DMS153 treated with DMSO at 0.1 percent for 48 hours (cell line): Measurements from ENCODE around the gene POLR3K.
A peak's percentile ranks its signal among the peaks of the same experiment; 100 is the strongest.
"Not testable (repeated sequence)": the region's sequence is repeated elsewhere in the genome, so short reads cannot be mapped to it uniquely, and the experiment has no call there.

Experiments used
- DNase-seq: peaks from one replicate; lab custom pipeline; 2025; ENCODE audit not compliant: unreplicated experiment; lab: John Stamatoyannopoulos, UW

POLR3K gene

DNA sequence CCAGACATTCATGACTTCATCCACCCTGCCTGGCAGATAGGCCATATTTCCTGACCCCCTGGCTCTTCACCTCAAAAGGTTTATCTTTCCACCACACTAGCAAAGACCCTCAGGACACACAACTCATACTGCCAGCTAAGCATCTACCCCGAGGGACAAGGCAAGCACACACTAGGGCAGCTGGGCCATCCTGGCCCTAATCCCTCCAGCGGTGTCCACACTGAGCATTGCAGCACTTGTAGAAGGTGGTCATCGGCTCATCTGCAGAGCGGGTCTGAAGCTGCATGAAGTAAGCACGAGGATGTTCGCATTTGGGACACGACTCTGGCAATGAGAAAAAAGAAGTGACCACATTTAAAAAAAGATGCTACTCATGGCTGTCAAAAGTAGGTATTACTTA, 6.2 kb downstream of the POLR3K start:
- DNase-seq, result no peak

DNA sequence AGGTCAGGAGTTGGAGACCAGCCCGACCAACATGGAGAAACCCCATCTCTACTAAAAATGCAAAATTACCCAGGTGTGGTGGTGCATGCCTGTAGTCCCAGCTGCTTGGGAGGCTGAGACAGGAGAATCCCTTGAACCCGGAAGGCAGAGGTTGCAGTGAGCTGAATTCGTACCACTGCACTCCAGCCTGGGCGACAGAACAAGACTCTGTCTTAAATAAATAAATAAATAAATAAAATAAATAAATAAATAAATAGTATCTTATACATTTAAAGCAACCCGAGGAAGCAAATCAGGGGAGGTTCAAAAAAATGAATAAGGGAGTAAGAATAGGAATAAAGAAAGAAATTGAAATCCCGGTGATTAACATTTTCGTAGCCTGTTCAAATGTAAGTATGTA, 6.9 kb downstream of the POLR3K start:
- DNase-seq, result not testable (repeated sequence)

DNA sequence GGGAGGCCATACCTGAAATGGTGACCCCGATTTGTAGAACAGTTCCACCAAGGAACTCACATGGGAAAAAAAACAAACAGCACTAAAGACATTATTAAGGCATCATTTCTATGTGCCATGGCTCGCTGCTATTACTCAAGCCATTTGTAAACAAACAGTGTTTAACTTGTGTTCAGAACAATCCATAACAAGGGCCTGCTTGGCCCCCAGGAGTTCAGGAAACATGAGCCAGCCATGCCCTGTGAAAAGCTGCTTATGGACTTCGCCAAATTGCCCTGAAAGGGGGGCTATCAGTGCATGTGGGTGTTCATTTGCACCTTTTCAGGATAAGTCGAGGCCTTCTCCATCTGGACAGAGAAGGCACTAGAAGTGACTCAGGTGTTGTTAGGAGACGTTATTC, 8.0 kb downstream of the POLR3K start:
- no peak for DNase-seq

DNA sequence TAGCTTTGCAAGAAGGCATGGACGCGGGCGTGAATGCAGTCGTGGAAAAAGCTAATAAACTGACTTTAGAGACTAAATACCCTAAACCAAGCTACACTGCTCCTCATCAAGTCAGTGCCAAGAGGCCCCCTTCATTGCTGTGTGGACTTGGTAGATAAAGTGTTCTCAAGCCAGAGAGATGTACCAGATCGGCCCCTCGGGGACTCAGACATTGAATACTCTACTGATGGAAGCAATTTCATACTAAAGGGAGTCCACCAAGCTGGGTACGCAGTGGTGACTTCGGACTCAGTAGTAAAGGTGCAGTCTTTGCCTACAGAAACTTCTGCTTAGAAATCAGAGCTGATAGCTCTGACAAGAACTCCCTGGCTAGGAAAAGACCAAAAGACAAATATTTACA, 8.8 kb downstream of the POLR3K start:
- DNase-seq, result no peak

DNA sequence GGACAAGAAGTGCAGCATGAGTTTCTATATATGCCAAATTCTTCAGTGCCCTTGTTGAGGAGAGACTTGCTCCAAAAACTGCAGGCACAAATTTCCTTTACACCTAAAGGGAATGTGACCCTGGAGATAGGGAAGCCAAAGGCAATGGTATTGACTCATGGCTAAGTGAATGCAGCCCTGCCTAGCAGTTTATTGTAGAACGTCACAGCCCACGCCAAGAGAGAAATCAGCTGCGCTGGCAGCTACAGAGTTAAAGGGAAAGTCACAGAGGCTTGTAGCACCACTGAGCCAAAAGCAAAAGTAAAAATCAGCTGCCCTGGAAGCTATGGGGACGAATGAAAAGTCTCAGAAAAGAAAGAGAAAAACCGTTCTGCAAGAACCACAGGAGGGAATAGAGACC, 10.1 kb downstream of the POLR3K start:
- no peak for DNase-seq

DNA sequence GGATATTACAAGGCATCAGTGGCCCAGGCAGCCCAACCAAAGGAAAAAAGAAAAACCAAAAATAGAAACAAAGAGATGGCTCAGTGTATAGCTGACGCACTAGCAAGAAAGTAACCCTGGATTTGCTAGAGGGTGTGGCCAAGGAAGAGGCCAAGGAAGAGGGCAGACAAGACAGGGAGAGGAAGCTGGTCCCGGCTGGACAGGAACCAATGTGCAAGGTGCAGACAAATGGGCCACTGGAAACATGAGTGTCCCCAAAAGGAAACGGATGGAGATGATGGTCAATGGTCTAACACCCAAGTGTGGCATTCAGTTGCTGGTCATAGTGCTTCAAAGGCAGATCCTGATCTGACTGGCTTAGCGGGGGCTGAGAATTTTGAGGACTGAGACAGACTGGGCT, 10.7 kb downstream of the POLR3K start:
- no peak for DNase-seq

DNA sequence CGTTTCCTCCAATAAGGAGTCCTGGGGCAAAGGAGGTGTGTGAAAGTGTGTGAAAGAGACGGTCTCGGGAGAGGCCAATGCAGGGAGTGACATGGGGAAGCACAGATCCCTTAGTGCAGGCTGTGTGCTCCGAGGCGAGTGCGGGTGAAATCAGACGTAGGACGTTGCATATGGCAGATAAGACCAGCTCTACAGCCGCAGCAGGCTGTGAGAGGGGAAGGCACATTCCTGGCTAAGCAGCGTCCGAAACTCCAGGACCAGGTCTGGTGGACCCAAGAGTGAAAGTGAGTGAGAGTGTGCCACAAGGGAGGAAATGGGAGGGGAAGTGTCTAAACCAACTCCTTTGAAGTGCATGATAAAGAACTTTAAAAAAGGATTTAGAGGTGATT, 11.3 kb downstream of the POLR3K start:
- no peak for DNase-seq

DNA sequence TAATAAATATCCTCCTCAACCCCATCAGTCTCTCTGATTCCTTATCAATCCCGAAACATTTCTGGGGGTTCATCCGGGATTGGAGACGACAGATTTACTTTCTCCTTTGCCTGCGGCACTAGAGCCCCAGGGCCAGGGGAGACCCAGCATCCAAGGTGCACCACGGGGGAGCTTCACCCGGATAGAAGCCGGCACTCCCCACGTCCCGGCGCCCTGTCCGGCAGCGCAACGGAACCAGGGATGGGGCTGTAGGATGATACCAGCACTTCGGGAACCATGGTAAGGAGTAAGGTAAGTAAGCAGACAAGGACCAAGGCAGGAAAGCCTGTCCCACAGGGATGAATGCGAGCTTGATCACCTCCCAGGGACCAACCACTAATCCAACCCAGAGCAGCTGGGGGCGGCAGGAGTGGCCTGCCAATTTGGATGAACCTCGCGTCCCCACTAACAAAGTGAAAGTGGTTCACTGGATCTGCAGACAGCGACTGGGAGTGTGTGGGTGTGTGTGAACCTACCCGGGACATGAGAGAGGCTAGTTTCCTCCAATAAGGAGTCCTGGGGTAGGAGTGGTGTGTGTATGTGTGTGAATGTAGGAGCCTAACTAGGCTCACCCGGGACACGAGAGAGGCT, 11.9 kb downstream of the POLR3K start:
- DNase-seq, result no peak

DNA sequence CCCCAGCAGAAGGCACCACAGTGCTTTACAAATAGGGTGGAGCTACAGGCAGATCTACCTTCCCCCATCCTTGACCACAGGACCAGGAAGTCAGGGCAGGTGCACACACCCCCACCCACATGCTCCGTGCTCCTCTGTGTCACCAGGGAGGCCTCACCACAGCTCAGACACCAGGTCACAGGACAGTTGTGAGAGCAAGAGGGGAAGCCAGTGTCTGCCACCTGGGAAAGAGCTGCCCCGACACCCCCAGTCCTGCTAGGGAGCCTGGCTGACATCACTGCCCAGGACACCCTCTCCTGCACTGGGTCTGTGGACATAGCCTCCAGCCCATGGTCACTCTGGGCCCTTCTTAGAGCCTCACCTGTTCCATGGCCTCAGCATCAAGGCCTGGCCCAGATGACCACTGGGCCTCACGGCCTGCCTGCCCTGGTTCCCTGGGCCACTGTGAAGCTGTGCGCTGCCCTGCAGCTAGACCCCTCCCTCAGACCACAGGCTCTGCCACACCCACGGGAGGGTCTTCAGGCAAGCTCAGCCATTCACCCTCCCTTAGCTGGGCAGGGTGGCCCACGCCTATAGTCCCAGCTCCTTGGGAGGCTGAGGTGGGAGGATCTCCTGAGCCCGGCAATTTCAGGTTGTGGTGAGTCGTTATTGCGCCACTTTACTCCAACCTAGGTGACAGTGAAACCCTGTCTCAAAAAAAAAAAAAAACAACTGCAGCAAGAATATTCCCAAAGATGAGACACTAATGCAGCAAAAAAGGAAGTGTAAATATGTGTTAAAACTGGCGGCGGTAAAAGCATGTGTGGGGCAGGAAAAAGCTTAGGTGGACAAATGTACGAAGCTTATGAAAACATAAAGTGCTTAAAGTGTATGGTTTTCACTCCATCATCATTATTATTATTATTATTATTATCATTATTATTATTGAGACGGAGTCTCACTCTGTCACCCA, 14.2 kb downstream of the POLR3K start:
- peak; percentile 63 for DNase-seq

DNA sequence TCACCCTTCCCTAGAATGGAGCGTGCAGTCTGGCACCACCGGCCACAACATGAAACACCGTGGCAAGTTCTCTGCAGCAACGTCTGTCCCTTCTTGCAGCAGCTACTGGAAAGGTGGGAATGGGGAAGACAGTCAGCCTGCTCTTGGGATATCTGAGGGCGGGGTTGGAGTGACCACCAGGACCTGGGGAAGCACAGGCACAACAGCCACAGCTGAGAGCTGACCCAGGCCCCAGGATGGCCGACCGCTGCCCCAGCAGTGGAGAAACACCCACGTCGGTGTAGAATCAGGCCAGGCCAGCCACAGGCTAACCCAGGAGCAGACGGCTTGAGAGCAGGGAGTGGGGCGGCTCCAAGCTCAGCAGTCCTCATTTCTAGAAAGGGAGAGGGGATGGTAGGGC, 15.2 kb downstream of the POLR3K start:
- not testable (repeated sequence) for DNase-seq

DNA sequence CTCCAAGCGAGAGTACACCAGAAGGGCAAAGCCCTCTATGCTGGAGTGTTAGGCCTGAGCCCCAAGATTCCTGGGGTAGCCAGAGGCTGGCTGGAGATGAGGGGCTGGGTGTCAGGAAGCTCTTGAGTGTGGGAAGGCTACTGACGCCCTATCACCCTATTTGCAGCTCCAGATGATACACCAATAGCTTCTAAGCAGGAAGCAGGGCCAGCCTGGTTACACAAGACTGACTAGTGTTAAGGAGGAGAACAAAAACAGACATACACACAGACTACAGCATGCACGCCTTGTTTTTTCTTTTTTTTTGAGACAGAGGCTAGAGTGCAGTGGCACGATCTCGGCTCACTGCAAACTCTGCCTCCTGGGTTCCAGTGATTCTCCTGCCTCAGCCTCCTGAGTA, 15.9 kb downstream of the POLR3K start:
- DNase-seq, result no peak

DNA sequence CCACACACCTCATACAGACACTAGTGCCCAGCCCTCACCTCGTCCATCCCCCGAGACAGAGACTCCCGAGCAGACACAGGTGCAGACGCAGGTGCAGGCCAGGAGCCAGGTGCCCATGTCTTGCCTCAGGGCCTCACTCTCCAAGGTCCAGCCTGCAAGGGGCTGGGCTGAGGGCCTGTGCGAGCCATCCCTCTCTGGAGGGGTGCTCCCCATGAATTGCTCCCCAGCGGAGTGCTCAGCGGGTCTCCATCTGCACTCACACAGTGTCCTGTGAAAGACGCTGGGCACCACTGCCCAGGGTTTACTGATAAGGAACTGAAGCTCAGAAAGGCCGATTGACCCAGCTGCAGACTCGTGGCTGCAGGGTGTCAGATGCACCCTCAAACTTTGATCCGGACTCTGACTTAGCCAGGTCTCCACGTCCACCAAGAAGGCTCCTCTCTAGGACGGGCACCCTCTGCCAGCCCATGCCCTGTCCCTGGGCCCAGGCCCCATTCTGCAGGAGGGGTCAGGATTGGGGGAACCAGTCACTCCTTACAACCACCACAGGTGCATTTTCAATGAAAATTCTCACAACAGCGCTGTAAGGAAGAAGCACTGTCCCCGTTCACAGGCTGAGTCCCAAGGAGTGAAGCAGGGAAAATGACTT, 16.9 kb downstream of the POLR3K start:
- DNase-seq, result no peak

DNA sequence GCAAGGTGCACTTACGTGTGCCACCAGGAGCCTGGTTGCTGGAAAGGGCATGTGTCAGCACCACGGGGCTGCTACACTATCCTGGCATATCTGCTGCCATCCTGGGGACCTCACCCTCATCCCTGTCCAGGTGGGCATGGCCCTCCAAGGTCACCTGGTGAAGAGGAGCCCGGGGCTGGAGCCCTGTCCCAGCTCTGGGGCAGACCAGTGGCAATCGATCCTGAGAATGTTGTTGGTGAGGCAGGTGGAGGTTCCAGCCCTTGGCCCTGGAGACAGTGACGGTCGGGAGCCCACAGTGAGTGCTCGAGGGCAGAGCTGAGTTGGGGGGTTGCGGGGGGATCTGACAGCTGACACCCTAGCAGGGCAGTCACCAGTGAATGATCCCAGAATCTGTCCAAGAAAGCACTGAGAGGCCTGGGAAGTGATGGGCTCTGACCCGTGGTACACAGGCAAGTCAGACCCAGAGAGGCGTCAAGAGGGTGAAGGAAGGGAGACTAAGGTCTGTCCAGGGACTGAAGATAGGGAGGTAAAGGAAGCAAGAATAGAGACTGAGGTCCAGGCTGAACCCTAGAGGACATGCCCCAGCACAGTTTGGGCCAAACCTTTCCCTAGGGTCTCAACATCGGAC, 17.6 kb downstream of the POLR3K start:
- DNase-seq, result no peak

DNA sequence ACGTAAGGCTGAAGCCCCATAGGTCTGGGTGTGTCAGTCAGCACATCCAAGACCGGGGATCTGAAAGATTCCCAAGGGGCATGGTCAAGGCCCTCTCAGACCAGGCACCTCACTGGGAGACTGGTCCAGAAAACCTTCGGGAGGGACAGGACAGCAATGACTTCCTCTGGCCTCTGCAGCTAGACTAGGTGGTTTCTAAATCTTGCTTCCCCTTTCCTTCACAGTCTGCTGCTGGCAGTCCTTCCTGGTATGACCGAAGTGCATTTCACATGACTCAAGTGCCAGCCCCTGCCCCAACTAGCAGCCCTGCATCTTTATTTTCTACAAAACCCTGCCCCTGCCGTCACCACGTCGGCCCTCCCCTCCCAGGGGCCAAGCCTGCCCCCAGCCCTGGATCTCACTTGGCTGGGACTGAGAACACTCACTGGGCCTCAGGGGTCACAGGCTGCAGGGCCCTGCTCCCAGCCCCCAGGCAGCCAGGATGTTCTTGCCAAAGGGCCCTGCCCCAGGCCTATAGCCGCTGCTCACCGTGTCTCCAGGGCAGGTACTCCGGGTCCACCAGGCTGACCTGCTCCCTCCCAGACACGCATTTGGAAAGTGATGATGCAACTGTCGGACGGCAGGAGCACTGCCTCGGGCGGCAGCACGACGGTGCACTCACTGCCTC, 18.3 kb downstream of the POLR3K start:
- no peak for DNase-seq

DNA sequence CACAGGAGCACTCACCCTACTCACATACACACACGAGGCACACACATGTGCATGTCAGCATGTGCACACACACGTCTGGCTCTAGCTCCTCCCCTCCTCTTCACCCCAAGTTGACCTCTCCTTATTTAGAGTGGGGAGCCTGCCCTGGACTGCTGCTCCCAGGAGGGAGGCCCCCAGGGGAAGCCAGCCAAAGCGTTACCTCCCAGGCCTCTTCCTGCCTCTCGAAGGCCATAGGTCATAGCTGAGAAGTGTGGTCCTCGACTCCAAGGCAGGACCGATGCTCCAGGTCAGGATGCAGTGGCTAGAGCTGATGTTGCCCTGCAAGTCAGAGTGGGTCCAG, 18.8 kb downstream of the POLR3K start:
- no peak for DNase-seq

DNA sequence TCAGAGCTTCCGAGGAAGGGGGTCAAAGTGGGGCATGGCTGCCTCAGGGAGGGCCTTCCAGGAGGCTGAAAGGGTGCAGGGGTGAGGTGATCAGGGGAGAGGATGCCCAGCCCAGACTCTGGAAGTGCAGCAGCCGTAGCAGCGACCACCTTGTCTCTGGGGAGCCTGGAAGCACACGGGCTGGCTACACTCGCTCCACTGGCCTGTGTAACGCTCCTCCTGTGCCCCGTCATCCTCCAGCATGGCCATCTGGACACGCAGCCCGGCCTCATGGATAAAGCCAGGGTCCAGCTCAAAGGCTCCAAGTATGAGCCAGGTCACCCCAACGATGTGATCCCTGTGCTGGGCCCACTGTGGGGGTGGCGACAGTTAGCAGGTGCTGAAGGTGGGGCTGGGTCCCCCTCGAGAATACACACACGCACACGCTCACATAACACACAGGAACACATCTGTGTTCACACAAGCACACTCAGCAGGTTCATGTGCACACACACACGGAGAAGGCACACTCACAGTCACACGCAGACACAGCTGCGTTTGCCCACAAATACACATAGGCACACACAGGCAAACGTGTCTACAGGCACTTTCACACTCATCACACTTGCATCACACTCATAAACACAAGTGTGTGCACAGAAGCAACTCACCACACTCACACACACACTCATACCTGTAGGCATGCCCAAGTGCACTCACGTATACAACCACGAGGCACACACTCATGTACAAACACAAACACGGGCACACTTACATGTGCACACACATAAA, 19.3 kb downstream of the POLR3K start:
- DNase-seq, result no peak

DNA sequence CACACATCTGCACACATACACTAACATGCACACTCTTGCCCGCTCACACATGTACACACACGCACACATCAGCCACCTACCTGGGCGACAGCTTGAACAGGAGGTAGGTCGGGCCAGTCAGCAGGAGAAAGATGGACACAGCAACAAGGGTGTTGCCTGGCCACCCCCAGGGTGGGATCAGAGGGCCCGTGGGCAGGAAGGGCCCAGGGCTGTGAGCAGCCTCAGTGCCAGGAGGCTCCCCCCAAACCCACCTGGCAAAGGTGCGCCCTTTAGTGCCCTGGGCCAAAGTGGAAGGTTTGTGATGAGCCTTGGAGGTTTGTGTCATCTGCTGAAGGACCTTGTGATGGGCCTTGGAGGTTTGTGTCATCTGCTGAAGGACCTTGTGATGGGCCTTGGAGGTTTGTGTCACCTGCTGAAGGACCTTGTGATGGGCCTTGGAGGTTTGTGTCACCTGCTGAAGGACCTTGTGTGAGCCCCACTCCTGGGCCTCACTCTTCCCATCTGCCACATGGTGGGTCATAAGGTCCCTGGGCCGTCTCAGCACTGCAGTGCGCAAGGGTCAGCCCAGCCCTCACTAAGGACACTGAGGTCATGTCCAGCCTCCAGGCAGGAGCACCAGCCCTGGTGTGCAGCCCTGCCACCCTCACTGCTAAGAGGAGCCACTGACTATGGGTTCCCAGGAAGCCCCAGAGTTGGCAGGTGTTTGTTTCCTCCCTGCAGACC, 20.1 kb downstream of the POLR3K start:
- not testable (repeated sequence) for DNase-seq

DNA sequence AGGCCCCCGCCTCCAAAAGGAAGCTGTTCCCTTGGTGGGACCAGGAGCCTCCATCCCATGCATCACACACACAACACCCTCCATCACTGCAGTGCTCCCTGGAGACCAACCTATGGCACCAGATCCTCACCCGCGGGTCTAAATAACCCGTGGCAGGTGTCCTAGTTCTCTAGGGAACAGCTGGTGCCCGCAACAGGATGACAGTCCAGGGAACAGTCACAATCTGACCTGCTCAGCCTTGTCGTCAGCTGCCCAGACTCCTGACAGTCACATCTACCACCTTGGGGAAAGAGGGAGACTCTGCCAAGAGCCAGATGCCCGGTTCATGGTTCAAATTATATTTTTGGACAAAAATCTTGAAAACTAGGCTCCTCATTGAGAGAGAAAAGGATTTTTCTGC, 22.8 kb downstream of the POLR3K start:
- not testable (repeated sequence) for DNase-seq

DNA sequence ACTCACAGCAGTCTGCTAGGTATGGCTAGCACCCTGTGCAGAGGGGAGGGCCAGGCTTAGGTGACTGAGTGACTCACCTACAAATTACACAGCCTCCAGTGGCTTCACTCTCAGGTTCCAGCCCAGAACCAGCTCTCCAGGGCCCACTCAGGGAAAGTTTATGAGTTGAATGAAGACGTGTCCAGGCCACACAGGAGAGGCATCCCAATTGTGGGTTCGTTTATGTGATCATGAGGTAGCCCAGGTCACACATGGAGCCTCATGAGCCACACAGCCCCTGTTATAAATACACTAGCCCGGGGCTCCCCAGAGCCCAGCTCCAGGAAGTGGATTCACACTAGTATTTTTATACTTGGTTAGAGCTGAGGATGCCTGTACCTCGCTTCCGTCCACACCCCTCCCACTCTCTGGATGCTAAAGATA, 27.5 kb downstream of the POLR3K start:
- DNase-seq, result not testable (repeated sequence)

DNA sequence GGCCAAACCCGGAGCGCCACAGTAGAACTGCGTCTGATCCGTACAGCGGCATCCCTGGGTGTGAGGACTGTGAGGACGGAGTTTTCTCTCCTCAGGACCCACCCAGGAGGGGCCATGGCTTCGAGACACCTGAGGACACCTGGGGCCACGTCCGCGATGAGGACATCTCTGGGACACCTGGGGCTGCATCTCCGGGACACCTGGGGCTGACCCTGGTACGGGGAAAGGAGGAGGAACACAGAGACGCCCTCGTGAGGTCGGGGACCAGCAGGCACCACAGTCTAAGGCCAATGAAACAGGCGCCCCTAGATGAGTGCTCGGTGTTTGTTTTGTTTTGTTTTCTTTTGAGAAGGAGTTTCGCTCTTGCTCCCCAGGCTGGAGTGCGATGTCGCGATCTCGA, 29.3 kb downstream of the POLR3K start:
- not testable (repeated sequence) for DNase-seq
